ENCODE results near the gene TNFSF4. TPM values are rescaled to one million over a fixed set of nuclear protein-coding genes. Genes with fewer than 3 reads are reported as not detected.
"Not testable (repeated sequence)": the region's sequence is repeated elsewhere in the genome, so short reads cannot be mapped to it uniquely, and the experiment has no call there.

The TNFSF4 gene
- total RNA-seq, 1 donor from 2014 or later: 0.73 TPM

- DNase-seq: no peak
- intact Hi-C loops (cut with DNase I): no loop called here
- no peak for ATAC-seq (ENCODE audit: poor library complexity)
Observed at GRCh38 chr1:173176246-173176645, 30.9 kb downstream of the TNFSF4 start.

GRCh38 chr1:173175514-173176145 is 31.5 kb downstream of the TNFSF4 start:
- no peak for DNase-seq
- intact Hi-C loops (cut with DNase I): no loop called here
- no peak for ATAC-seq (ENCODE audit: poor library complexity)

- intact Hi-C loops (cut with DNase I): no loop called here
- ATAC-seq (ENCODE audit: poor library complexity) (no peak), DNase-seq (no peak)
Observed at GRCh38 chr1:173173388-173173787, 33.7 kb downstream of the TNFSF4 start.

- no peak for DNase-seq
- ATAC-seq (ENCODE audit: poor library complexity): no peak
- intact Hi-C loops (cut with DNase I): no loop called here
Observed at GRCh38 chr1:173171152-173171551, 36.0 kb downstream of the TNFSF4 start.

GRCh38 chr1:173168941-173169340 is 38.2 kb downstream of the TNFSF4 start:
- DNase-seq (no peak), ATAC-seq (ENCODE audit: poor library complexity) (no peak)
- intact Hi-C loops (cut with DNase I): no loop called here

GRCh38 chr1:173164686-173165085 is 42.4 kb downstream of the TNFSF4 start:
- intact Hi-C loops (cut with DNase I): no loop called here

GRCh38 chr1:173164178-173164577 is 43.0 kb downstream of the TNFSF4 start:
- DNase-seq (no peak), ATAC-seq (ENCODE audit: poor library complexity) (no peak)
- intact Hi-C loops (cut with DNase I): no loop called here

More at GRCh38 chr1:173164686-173165085, 42.4 kb downstream of the TNFSF4 start:
- DNase-seq (no peak), ATAC-seq (ENCODE audit: poor library complexity) (no peak)

GRCh38 chr1:173163222-173163621 is 43.9 kb downstream of the TNFSF4 start:
- ATAC-seq (ENCODE audit: poor library complexity) (no peak), DNase-seq (no peak)
- intact Hi-C loops (cut with DNase I): no loop called here

GRCh38 chr1:173162601-173163000 is 44.5 kb downstream of the TNFSF4 start:
- intact Hi-C loops (cut with DNase I): no loop called here
- DNase-seq (no peak), ATAC-seq (ENCODE audit: poor library complexity) (no peak)

GRCh38 chr1:173161510-173162221 is 45.5 kb downstream of the TNFSF4 start:
- intact Hi-C loops (cut with DNase I): no loop called here
- ATAC-seq (ENCODE audit: poor library complexity): no peak
- no peak for DNase-seq

- ATAC-seq (ENCODE audit: poor library complexity); intact Hi-C loops (cut with DNase I); DNase-seq: not testable (repeated sequence)
Observed at GRCh38 chr1:173153964-173154363, 53.2 kb downstream of the TNFSF4 start.

GRCh38 chr1:173153503-173153902 is 53.6 kb downstream of the TNFSF4 start:
- DNase-seq: no peak
- ATAC-seq (ENCODE audit: poor library complexity): no peak
- intact Hi-C loops (cut with DNase I): no loop called here

- intact Hi-C loops (cut with DNase I): no loop called here
- DNase-seq (no peak), ATAC-seq (ENCODE audit: poor library complexity) (no peak)
Observed at GRCh38 chr1:173152598-173152997, 54.5 kb downstream of the TNFSF4 start.

- intact Hi-C loops (cut with DNase I): no loop called here
- DNase-seq (no peak), ATAC-seq (ENCODE audit: poor library complexity) (no peak)
Observed at GRCh38 chr1:173150795-173151194, 56.3 kb downstream of the TNFSF4 start.

GRCh38 chr1:173149887-173150286 is 57.2 kb downstream of the TNFSF4 start:
- intact Hi-C loops (cut with DNase I): no loop called here
- no peak for DNase-seq
- ATAC-seq (ENCODE audit: poor library complexity): peak; percentile 53

GRCh38 chr1:173148971-173149370 is 58.2 kb downstream of the TNFSF4 start:
- ATAC-seq (ENCODE audit: poor library complexity): no peak
- DNase-seq: no peak
- intact Hi-C loops (cut with DNase I): no loop called here

GRCh38 chr1:173148545-173148944 is 58.6 kb downstream of the TNFSF4 start:
- intact Hi-C loops (cut with DNase I): no loop called here
- no peak for ATAC-seq (ENCODE audit: poor library complexity)
- DNase-seq: no peak

- no peak for DNase-seq
- intact Hi-C loops (cut with DNase I): no loop called here
Observed at GRCh38 chr1:173140733-173141132, 66.4 kb downstream of the TNFSF4 start.

GRCh38 chr1:173139706-173140105 is 67.4 kb downstream of the TNFSF4 start:
- no peak for ATAC-seq (ENCODE audit: poor library complexity)
- intact Hi-C loops (cut with DNase I): no loop called here

More at GRCh38 chr1:173140733-173141132, 66.4 kb downstream of the TNFSF4 start:
- ATAC-seq (ENCODE audit: poor library complexity): no peak

GRCh38 chr1:173137107-173137706 is 69.9 kb downstream of the TNFSF4 start:
- no peak for ATAC-seq (ENCODE audit: poor library complexity)
- DNase-seq: no peak
- intact Hi-C loops (cut with DNase I): no loop called here

More at GRCh38 chr1:173139706-173140105, 67.4 kb downstream of the TNFSF4 start:
- no peak for DNase-seq
